Common myeloid progenitor, CD34-positive (primary cell): Measurements from ENCODE around the gene TCTN2.
A peak's percentile ranks its signal among the peaks of the same experiment; 100 is the strongest.

ENCODE experiments used
- CTCF ChIA-PET: fragments of 350-600 bp; sonication (Branson Sonifier 250); formaldehyde crosslinking; loops from one replicate; lab custom pipeline; 2021; ENCODE audit warnings: antibody characterized with exemption; lab: Charles Lee
- POLR2A ChIA-PET: fragments of 350-600 bp; sonication (Branson Sonifier 250); formaldehyde crosslinking; loops from one replicate; lab custom pipeline; 2021; ENCODE audit warnings: antibody characterized with exemption; lab: Charles Lee
- DNase-seq, 3 donors: peaks; one replicate each; pipeline versions ENCODE4 v3.0.0 to v3.0.0-alpha.2; 2013
- H3K27ac ChIP-seq, 2 experiments: 1 replicate in 1 of 2; 2 replicates in 1 of 2; pipeline ENCODE4 v1.7.0; 2013; ENCODE audit warnings: inconsistent platforms in 2 of 2, low read length in 2 of 2, mild to moderate bottlenecking in 2 of 2, low read depth in 1 of 2, moderate library complexity in 1 of 2; ENCODE audit not compliant: severe bottlenecking in 2 of 2, insufficient read depth in 1 of 2, poor library complexity in 1 of 2
- H3K27me3 ChIP-seq, 5 experiments: replicated peaks in 2 of 5; 1 replicate in 3 of 5; 2 replicates in 2 of 5; pipeline versions ENCODE4 v1.6.1 to v1.7.0; 2013; ENCODE audit warnings: low read length in 4 of 5, mild to moderate bottlenecking in 2 of 5, moderate library complexity in 2 of 5, inconsistent platforms in 1 of 5; ENCODE audit not compliant: insufficient read depth in 5 of 5, control insufficient read depth in 4 of 5
- H3K36me3 ChIP-seq, 4 experiments: 1 replicate in 2 of 4; 2 replicates in 2 of 4; pipeline versions ENCODE4 v1.6.1 to v1.7.0; 2013; ENCODE audit warnings: low read length in 3 of 4, control low read depth in 1 of 4, mild to moderate bottlenecking in 1 of 4; ENCODE audit not compliant: control insufficient read depth in 4 of 4, insufficient read depth in 4 of 4
- H3K4me1 ChIP-seq, 4 experiments: 1 replicate in 3 of 4; 2 replicates in 1 of 4; pipeline versions ENCODE4 v1.6.1 to v1.7.1; 2013; ENCODE audit warnings: low read length in 3 of 4, mild to moderate bottlenecking in 3 of 4, control low read depth in 1 of 4, inconsistent platforms in 1 of 4, moderate library complexity in 1 of 4; ENCODE audit not compliant: control insufficient read depth in 4 of 4, insufficient read depth in 4 of 4; ENCODE audit errors: control extremely low read depth in 1 of 4
- H3K4me3 ChIP-seq, 7 experiments: 1 replicate in 4 of 7; 2 replicates in 3 of 7; pipeline versions ENCODE4 v1.5.1 to v1.7.0; 2013; ENCODE audit warnings: mild to moderate bottlenecking in 7 of 7, low read length in 6 of 7, moderate library complexity in 6 of 7, inconsistent platforms in 2 of 7, low read depth in 2 of 7, control low read depth in 1 of 7; ENCODE audit not compliant: insufficient read depth in 4 of 7, control insufficient read depth in 1 of 7; ENCODE audit errors: extremely low read depth in 1 of 7
- H3K9me3 ChIP-seq, 5 experiments: 1 replicate in 4 of 5; 2 replicates in 1 of 5; pipeline versions ENCODE4 v1.6.1 to v1.7.1; 2013; ENCODE audit warnings: low read length in 4 of 5, mild to moderate bottlenecking in 2 of 5, inconsistent platforms in 1 of 5, low read depth in 1 of 5, moderate library complexity in 1 of 5; ENCODE audit not compliant: control insufficient read depth in 4 of 5, insufficient read depth in 2 of 5; ENCODE audit errors: control extremely low read depth in 1 of 5
- WGBS: methylation state at CpG from one replicate; pipeline ENCODE4 v1.1.5; 2013; ENCODE audit not compliant: insufficient coverage; 5-methylcytosine and 5-hydroxymethylcytosine counted together

Gene TCTN2

DNA sequence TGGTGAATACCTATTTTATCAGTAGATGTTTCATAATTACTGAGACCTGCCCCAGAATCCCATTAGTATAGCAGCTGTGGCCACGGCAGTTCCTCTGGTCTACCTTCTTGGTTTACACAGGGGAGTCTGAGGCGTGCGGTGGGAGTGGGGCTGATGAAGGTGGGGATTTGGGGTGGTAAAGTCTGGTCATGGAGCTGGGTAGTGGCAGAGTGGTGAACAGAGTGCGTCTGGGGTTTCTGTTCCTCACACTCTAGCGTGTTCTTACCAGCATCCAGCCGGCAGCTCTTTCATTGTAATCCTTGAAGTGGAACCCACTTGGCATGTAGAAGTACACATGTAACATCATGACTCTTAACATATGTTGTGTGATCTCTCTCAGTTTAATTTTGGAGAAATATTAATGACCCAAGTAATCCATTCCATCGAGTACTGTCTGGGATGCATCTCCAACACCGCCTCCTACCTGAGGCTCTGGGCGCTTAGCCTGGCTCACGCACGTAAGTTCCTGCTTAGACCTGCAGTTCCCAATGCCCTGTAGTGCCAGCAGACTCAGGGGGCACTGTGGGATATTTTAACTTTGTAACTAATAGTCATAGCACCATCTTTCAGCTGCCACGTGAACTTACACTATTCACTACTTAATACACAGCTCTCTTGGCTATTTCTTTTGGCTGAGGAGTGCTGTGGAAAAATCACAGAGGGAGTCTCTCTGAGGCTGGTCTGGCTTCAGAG lies 83.3 kb downstream of the TCTN2 start:
- WGBS = 94% methylated on average over 11 of the region's 12 CpGs
- no peak overlapping the region for H3K27ac ChIP-seq
- CTCF ChIA-PET = interaction anchor here (1.0 to 2.6 kb wide), 4 partner anchors 9 to 136 kb away, joined by 3 to 11 read pairs (median 4); no protein-coding TSS in a partner anchor
- H3K27me3 ChIP-seq = no peaks in the 10 kb centered on the region
- H3K4me3 ChIP-seq = no peak overlapping the region
- peaks cover 27 to 80% (median 57%) of the 10 kb centered on the region in 4 experiments for H3K36me3 ChIP-seq
- DNase-seq = peak; percentile 43 to 59 (median 47)
- H3K9me3 ChIP-seq = no peaks in the 10 kb centered on the region
- no peaks in the 10 kb centered on the region for H3K4me1 ChIP-seq
- POLR2A ChIA-PET = interaction anchor here (1.4 kb wide), 1 partner anchor 42 kb away, joined by 3 read pairs; the partner anchor contains the start of gene ATP6V0A2

DNA sequence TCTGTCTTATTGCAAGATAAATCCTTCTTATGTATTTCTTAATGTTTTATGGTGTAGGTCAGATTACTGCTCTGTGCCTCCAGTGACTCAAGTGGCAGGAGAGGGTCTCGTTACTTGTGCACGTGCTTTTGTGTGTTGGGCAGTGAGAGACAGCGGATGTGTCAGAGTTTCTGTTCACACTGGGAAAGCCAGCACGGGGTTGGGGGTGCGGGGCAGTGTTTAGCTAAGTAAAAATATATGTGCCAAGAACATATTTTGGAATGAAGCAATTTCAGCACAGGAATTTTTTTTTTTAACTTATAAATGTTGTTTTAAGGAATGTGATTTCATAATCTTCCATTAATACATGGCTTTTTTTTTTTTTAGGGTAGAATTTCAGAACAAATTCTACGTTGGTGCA lies 86.6 kb downstream of the TCTN2 start:
- 100% methylated on average over 5 of the region's 6 CpGs for WGBS
- Histone ChIP-seq H3K36me3 (peaks cover 11 to 63% (median 46%) of the 10 kb centered on the region in 4 experiments), H3K27ac (no peak overlapping the region), H3K4me1 (peaks cover 5 to 12% (median 11%) of the 10 kb centered on the region in 4 experiments), H3K9me3 (no peaks in the 10 kb centered on the region), H3K4me3 (no peak overlapping the region), H3K27me3 (no peaks in the 10 kb centered on the region)
- CTCF ChIA-PET = interaction anchor here (0.6 to 0.9 kb wide), 4 partner anchors 13 to 1039 kb away, joined by 3 read pairs; no protein-coding TSS in a partner anchor
- no peak for DNase-seq
- POLR2A ChIA-PET = no interaction called here
